ENCODE data around the gene CCIN.

Gene CCIN

GRCh38 chr9:36169166-36169565 lies at the start of gene CCIN:
Gene CCIN (plus strand): TSS chr9:36169388. CDS start chr9:36169503, 115 bp downstream.
- H3K27ac ChIP-seq (ENCODE audit: low read length): no peak within 1 kb of the TSS
- H3K4me3 ChIP-seq (ENCODE audit: low read length): no peak within 1 kb of the TSS
- H3K9me3 ChIP-seq (ENCODE audit: control insufficient read depth, insufficient read depth, low read length): no peaks in the 10 kb centered on the region
- no peaks in the 10 kb centered on the region for H3K27me3 ChIP-seq (ENCODE audit: control insufficient read depth, insufficient read depth, low read length)
- DNase-seq (ENCODE audit: low read depth, low spot score): no peak
- WGBS (ENCODE audit: insufficient coverage, insufficient read length): no CpG with 5 or more reads among the region's 6 CpGs
- peaks cover 3% of the 10 kb centered on the region; the same call in 1 of the 2 replicates for H3K4me1 ChIP-seq (ENCODE audit: control insufficient read depth, insufficient read depth, low read length)
- H3K36me3 ChIP-seq (ENCODE audit: control insufficient read depth, insufficient read depth, low read length): no peaks in the 10 kb centered on the region

GRCh38 chr9:36119476-36119875 lies 49.7 kb upstream of the CCIN start:
- H3K27me3 ChIP-seq (ENCODE audit: control insufficient read depth, insufficient read depth, low read length): no peaks in the 10 kb centered on the region
- no peak overlapping the region for H3K4me3 ChIP-seq (ENCODE audit: low read length)
- no peak overlapping the region for H3K27ac ChIP-seq (ENCODE audit: low read length)
- no peaks in the 10 kb centered on the region for H3K9me3 ChIP-seq (ENCODE audit: control insufficient read depth, insufficient read depth, low read length)
- no CpG with 5 or more reads among the region's 7 CpGs for WGBS (ENCODE audit: insufficient coverage, insufficient read length)
- no peak for DNase-seq (ENCODE audit: low read depth, low spot score)
- H3K4me1 ChIP-seq (ENCODE audit: control insufficient read depth, insufficient read depth, low read length): no peaks in the 10 kb centered on the region
- no peaks in the 10 kb centered on the region for H3K36me3 ChIP-seq (ENCODE audit: control insufficient read depth, insufficient read depth, low read length)

- H3K27ac ChIP-seq (ENCODE audit: low read length): no peak overlapping the region
- H3K27me3 ChIP-seq (ENCODE audit: control insufficient read depth, insufficient read depth, low read length): no peaks in the 10 kb centered on the region
- no peak for DNase-seq (ENCODE audit: low read depth, low spot score)
- no peaks in the 10 kb centered on the region for H3K36me3 ChIP-seq (ENCODE audit: control insufficient read depth, insufficient read depth, low read length)
- no CpG with 5 or more reads among the region's 4 CpGs for WGBS (ENCODE audit: insufficient coverage, insufficient read length)
- H3K4me3 ChIP-seq (ENCODE audit: low read length): no peak overlapping the region
- no peaks in the 10 kb centered on the region for H3K9me3 ChIP-seq (ENCODE audit: control insufficient read depth, insufficient read depth, low read length)
- no peaks in the 10 kb centered on the region for H3K4me1 ChIP-seq (ENCODE audit: control insufficient read depth, insufficient read depth, low read length)
These were observed 48.5 kb upstream of the CCIN start for GRCh38 chr9:36120705-36121104.

GRCh38 chr9:36121971-36122370 lies 47.2 kb upstream of the CCIN start:
- H3K4me3 ChIP-seq (ENCODE audit: low read length): no peak overlapping the region
- H3K36me3 ChIP-seq (ENCODE audit: control insufficient read depth, insufficient read depth, low read length): no peaks in the 10 kb centered on the region
- H3K9me3 ChIP-seq (ENCODE audit: control insufficient read depth, insufficient read depth, low read length): no peaks in the 10 kb centered on the region
- no peak for DNase-seq (ENCODE audit: low read depth, low spot score)
- H3K27ac ChIP-seq (ENCODE audit: low read length): no peak overlapping the region
- H3K4me1 ChIP-seq (ENCODE audit: control insufficient read depth, insufficient read depth, low read length): peaks cover 2% of the 10 kb centered on the region; the same call in 1 of the 2 replicates
- no CpG with 5 or more reads among the region's 7 CpGs for WGBS (ENCODE audit: insufficient coverage, insufficient read length)
- H3K27me3 ChIP-seq (ENCODE audit: control insufficient read depth, insufficient read depth, low read length): no peaks in the 10 kb centered on the region

- no CpG with 5 or more reads among the region's 2 CpGs for WGBS (ENCODE audit: insufficient coverage, insufficient read length)
- no peaks in the 10 kb centered on the region for H3K36me3 ChIP-seq (ENCODE audit: control insufficient read depth, insufficient read depth, low read length)
- no peak for DNase-seq (ENCODE audit: low read depth, low spot score)
These were observed 45.7 kb upstream of the CCIN start for GRCh38 chr9:36123515-36123914.

GRCh38 chr9:36125062-36125855 lies 43.9 kb upstream of the CCIN start:
- no CpG with 5 or more reads among the region's 10 CpGs for WGBS (ENCODE audit: insufficient coverage, insufficient read length)
- Histone ChIP-seq H3K27me3 (ENCODE audit: control insufficient read depth, insufficient read depth, low read length) (no peaks in the 10 kb centered on the region), H3K9me3 (ENCODE audit: control insufficient read depth, insufficient read depth, low read length) (no peaks in the 10 kb centered on the region), H3K4me3 (ENCODE audit: low read length) (no peak overlapping the region), H3K36me3 (ENCODE audit: control insufficient read depth, insufficient read depth, low read length) (no peaks in the 10 kb centered on the region), H3K4me1 (ENCODE audit: control insufficient read depth, insufficient read depth, low read length) (peaks cover 2% of the 10 kb centered on the region; the same call in 1 of the 2 replicates), H3K27ac (ENCODE audit: low read length) (no peak overlapping the region)
- no peak for DNase-seq (ENCODE audit: low read depth, low spot score)

More at GRCh38 chr9:36123515-36123914, 45.7 kb upstream of the CCIN start:
- Histone ChIP-seq H3K9me3 (ENCODE audit: control insufficient read depth, insufficient read depth, low read length) (no peaks in the 10 kb centered on the region), H3K27ac (ENCODE audit: low read length) (no peak overlapping the region), H3K4me1 (ENCODE audit: control insufficient read depth, insufficient read depth, low read length) (peaks cover 2% of the 10 kb centered on the region; the same call in 1 of the 2 replicates), H3K4me3 (ENCODE audit: low read length) (no peak overlapping the region), H3K27me3 (ENCODE audit: control insufficient read depth, insufficient read depth, low read length) (no peaks in the 10 kb centered on the region)

- H3K4me1 ChIP-seq (ENCODE audit: control insufficient read depth, insufficient read depth, low read length): peaks cover 2% of the 10 kb centered on the region; the same call in 1 of the 2 replicates
These were observed 43.0 kb upstream of the CCIN start for GRCh38 chr9:36126016-36126730.

GRCh38 chr9:36127652-36128244 lies 41.4 kb upstream of the CCIN start:
- H3K27me3 ChIP-seq (ENCODE audit: control insufficient read depth, insufficient read depth, low read length): no peaks in the 10 kb centered on the region
- WGBS (ENCODE audit: insufficient coverage, insufficient read length): no CpG with 5 or more reads among the region's 5 CpGs
- DNase-seq (ENCODE audit: low read depth, low spot score): no peak
- peaks cover 2% of the 10 kb centered on the region; the same call in 1 of the 2 replicates for H3K4me1 ChIP-seq (ENCODE audit: control insufficient read depth, insufficient read depth, low read length)
- H3K4me3 ChIP-seq (ENCODE audit: low read length): no peak overlapping the region
- no peak overlapping the region for H3K27ac ChIP-seq (ENCODE audit: low read length)
- H3K36me3 ChIP-seq (ENCODE audit: control insufficient read depth, insufficient read depth, low read length): no peaks in the 10 kb centered on the region
- no peaks in the 10 kb centered on the region for H3K9me3 ChIP-seq (ENCODE audit: control insufficient read depth, insufficient read depth, low read length)

More at GRCh38 chr9:36126016-36126730, 43.0 kb upstream of the CCIN start:
- Histone ChIP-seq H3K4me3 (ENCODE audit: low read length) (no peak overlapping the region), H3K27ac (ENCODE audit: low read length) (no peak overlapping the region), H3K36me3 (ENCODE audit: control insufficient read depth, insufficient read depth, low read length) (no peaks in the 10 kb centered on the region), H3K27me3 (ENCODE audit: control insufficient read depth, insufficient read depth, low read length) (no peaks in the 10 kb centered on the region), H3K9me3 (ENCODE audit: control insufficient read depth, insufficient read depth, low read length) (no peaks in the 10 kb centered on the region)
- DNase-seq (ENCODE audit: low read depth, low spot score): no peak
- no CpG with 5 or more reads among the region's 7 CpGs for WGBS (ENCODE audit: insufficient coverage, insufficient read length)

- Histone ChIP-seq H3K4me1 (ENCODE audit: control insufficient read depth, insufficient read depth, low read length) (peaks cover 2% of the 10 kb centered on the region; the same call in 1 of the 2 replicates), H3K36me3 (ENCODE audit: control insufficient read depth, insufficient read depth, low read length) (no peaks in the 10 kb centered on the region), H3K4me3 (ENCODE audit: low read length) (no peak overlapping the region), H3K9me3 (ENCODE audit: control insufficient read depth, insufficient read depth, low read length) (no peaks in the 10 kb centered on the region), H3K27ac (ENCODE audit: low read length) (no peak overlapping the region), H3K27me3 (ENCODE audit: control insufficient read depth, insufficient read depth, low read length) (no peaks in the 10 kb centered on the region)
- no CpG with 5 or more reads among the region's 8 CpGs for WGBS (ENCODE audit: insufficient coverage, insufficient read length)
- no peak for DNase-seq (ENCODE audit: low read depth, low spot score)
These were observed 40.8 kb upstream of the CCIN start for GRCh38 chr9:36128349-36128748.

GRCh38 chr9:36129139-36129538 lies 40.0 kb upstream of the CCIN start:
- WGBS (ENCODE audit: insufficient coverage, insufficient read length): no CpG with 5 or more reads among the region's 12 CpGs
- H3K4me3 ChIP-seq (ENCODE audit: low read length): no peak overlapping the region
- peaks cover 2% of the 10 kb centered on the region; the same call in 1 of the 2 replicates for H3K4me1 ChIP-seq (ENCODE audit: control insufficient read depth, insufficient read depth, low read length)
- no peaks in the 10 kb centered on the region for H3K27me3 ChIP-seq (ENCODE audit: control insufficient read depth, insufficient read depth, low read length)
- H3K27ac ChIP-seq (ENCODE audit: low read length): no peak overlapping the region
- no peak for DNase-seq (ENCODE audit: low read depth, low spot score)
- H3K36me3 ChIP-seq (ENCODE audit: control insufficient read depth, insufficient read depth, low read length): no peaks in the 10 kb centered on the region
- no peaks in the 10 kb centered on the region for H3K9me3 ChIP-seq (ENCODE audit: control insufficient read depth, insufficient read depth, low read length)
